Cardiac muscle cell (in vitro differentiated cells and primary cell): ENCODE data around the gene ID4. TPM values are rescaled to one million over a fixed set of nuclear protein-coding genes. Genes with fewer than 3 reads are reported as not detected.

ENCODE experiments used
- DNase-seq, 2 donors: peaks; one replicate each; pipeline versions ENCODE4 v3.0.0 to v3.0.0-alpha.2; 2010 to 2017; ENCODE audit warnings: low read depth in 1 of 2, low spot score in 1 of 2
- H3K27ac ChIP-seq: fragments of 200-600 bp; sonication (generic); 2 replicates; pipeline ENCODE4 v1.5.1; 2016
- H3K27me3 ChIP-seq: fragments of 200-600 bp; sonication (generic); 2 replicates; pipeline ENCODE4 v1.6.0; 2016; ENCODE audit warnings: control low read depth
- H3K36me3 ChIP-seq: fragments of 200-600 bp; sonication (generic); 2 replicates; pipeline ENCODE4 v1.5.1; 2016; ENCODE audit warnings: control low read depth
- H3K4me1 ChIP-seq: fragments of 200-600 bp; sonication (generic); 2 replicates; pipeline ENCODE4 v1.8.1; 2017; ENCODE audit warnings: low read depth, mild to moderate bottlenecking, mixed run types
- H3K4me3 ChIP-seq: fragments of 200-600 bp; sonication (generic); 2 replicates; pipeline ENCODE4 v1.5.1; 2016; ENCODE audit warnings: mild to moderate bottlenecking
- H3K9me3 ChIP-seq: fragments of 200-600 bp; sonication (generic); 2 replicates; pipeline ENCODE4 v1.5.1; 2017; ENCODE audit warnings: low read depth, mild to moderate bottlenecking, control low read depth
- polyA plus RNA-seq: library from polyadenylated mRNA; unstranded; fragments of >200 nt; fragmentation: Nextera tagmentation; extraction: Ambion mirVana; gene quantifications from 2 replicates; pipeline ENCODE4 v1.2.1, GENCODE V29; 2016
- total RNA-seq: library from RNA; depleted of rRNA; stranded (reverse); fragments of >200 nt; gene quantifications from 2 replicates; pipeline ENCODE4 v1.2.3, GENCODE V29; 2016
- TF ChIP-seq, protein P1 (sequence below): IDR thresholded peaks from 2 replicates; pipeline ENCODE4 v1.5.1; 2012; ENCODE audit warnings: low read depth, mild to moderate bottlenecking, low read length

ID4 gene
- total and polyA plus RNA-seq, 2 experiments from 2014 or later = 196 to 349 TPM

- no peaks in the 10 kb centered on the region for H3K36me3 ChIP-seq
- no peaks in the 10 kb centered on the region for H3K27me3 ChIP-seq
- peak; percentile 27 to 84 for DNase-seq
- TF ChIP-seq, protein P1, sequence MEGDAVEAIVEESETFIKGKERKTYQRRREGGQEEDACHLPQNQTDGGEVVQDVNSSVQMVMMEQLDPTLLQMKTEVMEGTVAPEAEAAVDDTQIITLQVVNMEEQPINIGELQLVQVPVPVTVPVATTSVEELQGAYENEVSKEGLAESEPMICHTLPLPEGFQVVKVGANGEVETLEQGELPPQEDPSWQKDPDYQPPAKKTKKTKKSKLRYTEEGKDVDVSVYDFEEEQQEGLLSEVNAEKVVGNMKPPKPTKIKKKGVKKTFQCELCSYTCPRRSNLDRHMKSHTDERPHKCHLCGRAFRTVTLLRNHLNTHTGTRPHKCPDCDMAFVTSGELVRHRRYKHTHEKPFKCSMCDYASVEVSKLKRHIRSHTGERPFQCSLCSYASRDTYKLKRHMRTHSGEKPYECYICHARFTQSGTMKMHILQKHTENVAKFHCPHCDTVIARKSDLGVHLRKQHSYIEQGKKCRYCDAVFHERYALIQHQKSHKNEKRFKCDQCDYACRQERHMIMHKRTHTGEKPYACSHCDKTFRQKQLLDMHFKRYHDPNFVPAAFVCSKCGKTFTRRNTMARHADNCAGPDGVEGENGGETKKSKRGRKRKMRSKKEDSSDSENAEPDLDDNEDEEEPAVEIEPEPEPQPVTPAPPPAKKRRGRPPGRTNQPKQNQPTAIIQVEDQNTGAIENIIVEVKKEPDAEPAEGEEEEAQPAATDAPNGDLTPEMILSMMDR = no peak
- no peak overlapping the region for H3K4me3 ChIP-seq
- no peak overlapping the region for H3K27ac ChIP-seq
- no peaks in the 10 kb centered on the region for H3K9me3 ChIP-seq
- peaks cover 9% of the 10 kb centered on the region for H3K4me1 ChIP-seq
Observed at GRCh38 chr6:19833947-19834346, 3.2 kb upstream of the ID4 start.

DNA sequence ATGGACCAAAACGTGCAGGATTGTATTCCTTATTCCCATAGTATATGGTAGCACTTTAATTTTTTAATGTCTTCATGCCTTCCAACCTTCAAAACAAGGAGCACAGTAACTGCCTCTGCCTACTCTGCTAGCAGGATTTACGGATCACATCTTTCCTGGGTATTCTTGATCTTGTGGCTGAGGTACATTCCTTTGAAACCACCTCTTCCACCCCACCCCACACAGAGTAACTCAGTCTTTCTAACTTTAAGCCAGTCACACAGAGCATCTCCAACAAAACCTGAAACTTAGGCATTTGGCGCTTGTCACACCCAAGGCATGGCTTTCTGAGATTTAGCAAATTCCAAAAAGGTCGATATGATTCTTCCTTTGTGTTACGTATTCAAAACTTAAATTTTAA is 2.3 kb upstream of the ID4 start:
- no peaks in the 10 kb centered on the region for H3K9me3 ChIP-seq
- no peak overlapping the region for H3K27ac ChIP-seq
- DNase-seq = no peak
- TF ChIP-seq, protein P1 = no peak
- H3K36me3 ChIP-seq = no peaks in the 10 kb centered on the region
- no peak overlapping the region for H3K4me3 ChIP-seq
- H3K27me3 ChIP-seq = no peaks in the 10 kb centered on the region
- H3K4me1 ChIP-seq = peaks cover 9% of the 10 kb centered on the region

- H3K27ac ChIP-seq = no peak overlapping the region
- H3K4me1 ChIP-seq = peaks cover 13% of the 10 kb centered on the region
- no peaks in the 10 kb centered on the region for H3K9me3 ChIP-seq
- no peak overlapping the region for H3K4me3 ChIP-seq
- DNase-seq = no peak
- H3K27me3 ChIP-seq = no peaks in the 10 kb centered on the region
- H3K36me3 ChIP-seq = peaks cover 6% of the 10 kb centered on the region
- TF ChIP-seq, protein P1 = no peak
Observed at GRCh38 chr6:19835605-19836004, 1.6 kb upstream of the ID4 start.

DNA sequence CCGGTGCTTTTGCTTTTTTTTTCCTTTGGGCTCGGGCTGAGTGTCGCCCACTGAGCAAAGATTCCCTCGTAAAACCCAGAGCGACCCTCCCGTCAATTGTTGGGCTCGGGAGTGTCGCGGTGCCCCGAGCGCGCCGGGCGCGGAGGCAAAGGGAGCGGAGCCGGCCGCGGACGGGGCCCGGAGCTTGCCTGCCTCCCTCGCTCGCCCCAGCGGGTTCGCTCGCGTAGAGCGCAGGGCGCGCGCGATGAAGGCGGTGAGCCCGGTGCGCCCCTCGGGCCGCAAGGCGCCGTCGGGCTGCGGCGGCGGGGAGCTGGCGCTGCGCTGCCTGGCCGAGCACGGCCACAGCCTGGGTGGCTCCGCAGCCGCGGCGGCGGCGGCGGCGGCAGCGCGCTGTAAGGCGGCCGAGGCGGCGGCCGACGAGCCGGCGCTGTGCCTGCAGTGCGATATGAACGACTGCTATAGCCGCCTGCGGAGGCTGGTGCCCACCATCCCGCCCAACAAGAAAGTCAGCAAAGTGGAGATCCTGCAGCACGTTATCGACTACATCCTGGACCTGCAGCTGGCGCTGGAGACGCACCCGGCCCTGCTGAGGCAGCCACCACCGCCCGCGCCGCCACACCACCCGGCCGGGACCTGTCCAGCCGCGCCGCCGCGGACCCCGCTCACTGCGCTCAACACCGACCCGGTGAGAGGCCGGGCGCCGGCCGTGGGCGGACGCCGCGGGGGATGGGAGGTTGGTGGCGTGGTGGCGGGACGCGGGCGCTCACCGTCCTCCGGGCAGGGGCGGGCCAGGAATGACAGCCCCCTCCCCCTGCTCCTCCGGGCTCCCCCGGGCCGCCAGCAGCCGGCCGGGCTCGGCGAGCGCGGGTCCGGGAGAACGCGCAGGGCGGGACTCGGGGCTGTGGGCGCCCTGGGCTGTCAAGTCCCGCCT is 606 bp downstream of the ID4 start:
- Histone ChIP-seq H3K36me3 (peaks cover 8% of the 10 kb centered on the region), H3K9me3 (no peaks in the 10 kb centered on the region), H3K27ac (peak overlapping the region; percentile 97), H3K4me3 (peak overlapping the region; percentile 100), H3K27me3 (no peaks in the 10 kb centered on the region), H3K4me1 (peaks cover 33% of the 10 kb centered on the region)
- peak; percentile 55 to 66 for DNase-seq
- TF ChIP-seq, protein P1 = no peak

DNA sequence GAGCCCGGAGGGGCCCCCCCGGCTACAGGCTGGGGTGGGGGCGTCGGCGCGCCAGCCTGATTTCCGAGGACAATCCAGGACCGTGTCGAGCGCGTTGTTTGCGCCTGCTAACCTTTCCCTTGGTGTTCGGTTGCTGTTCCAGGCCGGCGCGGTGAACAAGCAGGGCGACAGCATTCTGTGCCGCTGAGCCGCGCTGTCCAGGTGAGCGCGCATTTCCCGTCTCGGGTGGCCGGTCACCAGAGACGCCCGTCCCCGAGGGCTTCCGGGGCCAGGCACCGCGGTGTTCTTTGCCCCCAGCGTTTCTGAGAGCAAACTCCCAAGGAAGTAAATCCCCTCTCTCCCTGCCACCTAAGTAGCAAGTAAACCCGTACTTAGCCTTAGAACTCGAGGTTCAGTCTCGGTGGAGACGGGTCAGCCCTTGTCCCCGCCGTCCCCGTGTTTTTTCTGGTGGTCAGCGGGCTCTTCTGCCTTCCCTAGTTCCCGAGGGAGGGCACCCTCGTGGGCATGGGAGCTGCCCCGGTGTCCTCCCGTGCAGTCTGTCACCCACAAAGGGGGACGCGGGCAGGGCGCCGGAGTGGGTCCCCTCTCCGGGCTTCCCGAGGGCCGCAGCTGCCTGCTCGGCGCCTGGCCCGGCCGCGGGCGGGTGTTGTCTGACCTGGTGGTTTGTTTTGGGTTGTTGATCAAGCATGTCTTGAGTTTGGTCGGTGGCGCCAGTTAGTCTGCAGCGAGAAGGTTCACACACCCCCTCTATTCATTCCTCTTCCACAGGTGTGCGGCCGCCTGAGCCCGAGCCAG is 1.5 kb downstream of the ID4 start:
- peak overlapping the region; percentile 97 for H3K27ac ChIP-seq
- H3K4me1 ChIP-seq = peaks cover 40% of the 10 kb centered on the region

More for the DNA sequence above, 1.5 kb downstream of the ID4 start:
- Histone ChIP-seq H3K4me3 (peak overlapping the region; percentile 100), H3K27me3 (no peaks in the 10 kb centered on the region), H3K36me3 (peaks cover 8% of the 10 kb centered on the region), H3K9me3 (no peaks in the 10 kb centered on the region)
- TF ChIP-seq, protein P1 = no peak
- DNase-seq = peak in 1 of 2 donors; percentile 53
